Measurements from ENCODE around the gene FAT1. TPM values are rescaled to one million over a fixed set of nuclear protein-coding genes. Genes with fewer than 3 reads are reported as not detected.
A peak's percentile ranks its signal among the peaks of the same experiment; 100 is the strongest.

FAT1 gene
- total and polyA plus RNA-seq, 9 of the 15 experiments (the other 6 are each of a cell fraction or from before 2014, with no cell fraction given): 6.0 to 38.4 (median 21.4) TPM

DNA sequence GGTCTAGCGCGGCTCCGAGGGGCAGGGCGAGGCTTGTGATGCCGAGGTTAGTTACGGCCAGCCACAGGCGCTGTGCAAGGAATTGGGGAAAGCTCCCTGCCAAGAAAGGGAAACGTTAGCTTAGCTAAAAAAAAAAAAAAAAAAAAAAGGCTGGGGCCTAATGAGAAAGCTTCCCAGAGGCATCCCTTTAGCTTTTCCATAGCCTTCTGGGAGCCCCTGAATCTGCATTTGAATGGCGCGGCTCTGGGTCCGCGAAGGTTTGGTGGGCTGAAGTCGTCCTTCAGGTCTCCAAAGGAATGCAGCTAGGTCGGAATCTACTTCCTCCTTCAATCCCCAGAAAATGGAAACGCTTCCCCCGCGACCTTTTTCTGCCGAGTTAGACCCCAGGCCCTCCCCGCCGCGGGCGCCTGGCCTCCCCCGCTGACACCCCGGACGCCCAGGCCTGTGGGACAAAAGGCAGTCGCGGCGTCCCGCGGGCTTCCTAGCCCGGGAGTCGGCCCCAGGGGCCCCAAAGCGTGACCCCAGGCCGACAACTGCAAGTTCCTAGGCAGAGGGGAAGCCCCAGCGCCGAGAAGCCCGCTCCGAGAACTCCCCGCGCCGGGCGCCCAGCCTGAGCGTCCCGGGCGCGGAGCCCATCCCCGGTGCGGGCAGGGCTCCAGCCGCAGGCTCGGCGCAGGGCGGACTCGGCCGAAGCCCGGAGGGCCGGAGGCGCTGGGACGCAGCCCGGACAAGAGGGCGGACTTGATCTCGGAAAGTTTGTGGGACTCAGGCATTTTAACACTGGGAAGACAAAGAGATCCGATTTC, 605 bp upstream of the FAT1 start (continued):
- TF ChIP-seq ZNF707 (CRISPR knock-in tag; conservative IDR thresholded peaks at IDR 0.05) (no peak), ZNF76 (CRISPR knock-in tag; IDR thresholded peaks at IDR 0.05; ENCODE audit: borderline replicate concordance) (no peak), ZNF282 (CRISPR knock-in tag; IDR thresholded peaks at IDR 0.05) (no peak), RBM34 (IDR thresholded peaks at IDR 0.05; ENCODE audit: borderline replicate concordance, insufficient read depth, low read length) (no peak), ZNF431 (CRISPR knock-in tag; IDR thresholded peaks at IDR 0.05) (no peak), KAT7 (CRISPR knock-in tag; IDR thresholded peaks at IDR 0.05; ENCODE audit: borderline replicate concordance) (0 out of 2 replicates have a peak, but pooled peaks have one; percentile 7), ZNF444 (CRISPR knock-in tag; IDR thresholded peaks at IDR 0.05) (no peak), COPS2 (conservative IDR thresholded peaks at IDR 0.05) (no peak), MYBL2 (IDR thresholded peaks at IDR 0.05; ENCODE audit: low read depth) (no peak), MYBL2 (CRISPR knock-in tag; IDR thresholded peaks at IDR 0.05; ENCODE audit: borderline replicate concordance) (no peak), PTTG1 (tag; IDR thresholded peaks at IDR 0.05; ENCODE audit: low read depth) (no peak), SRSF9 (IDR thresholded peaks at IDR 0.05; ENCODE audit: borderline replicate concordance, low read depth, low read length) (no peak), CXXC5 (CRISPR knock-in tag; IDR thresholded peaks at IDR 0.05) (peak; percentile 23; the same call in 1 of the 2 replicates), RBM15 (IDR thresholded peaks at IDR 0.05; ENCODE audit: insufficient read depth, low read length) (no peak), SMAD4 (CRISPR knock-in tag; conservative IDR thresholded peaks at IDR 0.05) (peak; percentile 16; the same call in 1 of the 2 replicates), BHLHE40 (IDR thresholded peaks at IDR 0.05; ENCODE audit: low read length) (no peak), SMARCC2 (IDR thresholded peaks at IDR 0.05; ENCODE audit: low read depth) (no peak), NCOR1 (IDR thresholded peaks at IDR 0.05) (no peak)
- TF ChIP-seq, protein P1, sequence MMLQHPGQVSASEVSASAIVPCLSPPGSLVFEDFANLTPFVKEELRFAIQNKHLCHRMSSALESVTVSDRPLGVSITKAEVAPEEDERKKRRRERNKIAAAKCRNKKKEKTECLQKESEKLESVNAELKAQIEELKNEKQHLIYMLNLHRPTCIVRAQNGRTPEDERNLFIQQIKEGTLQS (IDR thresholded peaks at IDR 0.05): no peak
- TF ChIP-seq, protein P1 (CRISPR knock-in tag; conservative IDR thresholded peaks at IDR 0.05): no peak
- TF ChIP-seq, protein P2, sequence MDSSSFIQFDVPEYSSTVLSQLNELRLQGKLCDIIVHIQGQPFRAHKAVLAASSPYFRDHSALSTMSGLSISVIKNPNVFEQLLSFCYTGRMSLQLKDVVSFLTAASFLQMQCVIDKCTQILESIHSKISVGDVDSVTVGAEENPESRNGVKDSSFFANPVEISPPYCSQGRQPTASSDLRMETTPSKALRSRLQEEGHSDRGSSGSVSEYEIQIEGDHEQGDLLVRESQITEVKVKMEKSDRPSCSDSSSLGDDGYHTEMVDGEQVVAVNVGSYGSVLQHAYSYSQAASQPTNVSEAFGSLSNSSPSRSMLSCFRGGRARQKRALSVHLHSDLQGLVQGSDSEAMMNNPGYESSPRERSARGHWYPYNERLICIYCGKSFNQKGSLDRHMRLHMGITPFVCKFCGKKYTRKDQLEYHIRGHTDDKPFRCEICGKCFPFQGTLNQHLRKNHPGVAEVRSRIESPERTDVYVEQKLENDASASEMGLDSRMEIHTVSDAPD (CRISPR knock-in tag; IDR thresholded peaks at IDR 0.05): no peak
- TF ChIP-seq, protein P3, sequence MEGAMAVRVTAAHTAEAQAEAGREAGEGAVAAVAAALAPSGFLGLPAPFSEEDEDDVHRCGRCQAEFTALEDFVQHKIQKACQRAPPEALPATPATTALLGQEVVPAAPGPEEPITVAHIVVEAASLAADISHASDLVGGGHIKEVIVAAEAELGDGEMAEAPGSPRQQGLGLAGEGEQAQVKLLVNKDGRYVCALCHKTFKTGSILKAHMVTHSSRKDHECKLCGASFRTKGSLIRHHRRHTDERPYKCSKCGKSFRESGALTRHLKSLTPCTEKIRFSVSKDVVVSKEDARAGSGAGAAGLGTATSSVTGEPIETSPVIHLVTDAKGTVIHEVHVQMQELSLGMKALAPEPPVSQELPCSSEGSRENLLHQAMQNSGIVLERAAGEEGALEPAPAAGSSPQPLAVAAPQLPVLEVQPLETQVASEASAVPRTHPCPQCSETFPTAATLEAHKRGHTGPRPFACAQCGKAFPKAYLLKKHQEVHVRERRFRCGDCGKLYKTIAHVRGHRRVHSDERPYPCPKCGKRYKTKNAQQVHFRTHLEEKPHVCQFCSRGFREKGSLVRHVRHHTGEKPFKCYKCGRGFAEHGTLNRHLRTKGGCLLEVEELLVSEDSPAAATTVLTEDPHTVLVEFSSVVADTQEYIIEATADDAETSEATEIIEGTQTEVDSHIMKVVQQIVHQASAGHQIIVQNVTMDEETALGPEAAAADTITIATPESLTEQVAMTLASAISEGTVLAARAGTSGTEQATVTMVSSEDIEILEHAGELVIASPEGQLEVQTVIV (CRISPR knock-in tag; IDR thresholded peaks at IDR 0.05; ENCODE audit: borderline replicate concordance): no peak
- TF ChIP-seq, protein P4, sequence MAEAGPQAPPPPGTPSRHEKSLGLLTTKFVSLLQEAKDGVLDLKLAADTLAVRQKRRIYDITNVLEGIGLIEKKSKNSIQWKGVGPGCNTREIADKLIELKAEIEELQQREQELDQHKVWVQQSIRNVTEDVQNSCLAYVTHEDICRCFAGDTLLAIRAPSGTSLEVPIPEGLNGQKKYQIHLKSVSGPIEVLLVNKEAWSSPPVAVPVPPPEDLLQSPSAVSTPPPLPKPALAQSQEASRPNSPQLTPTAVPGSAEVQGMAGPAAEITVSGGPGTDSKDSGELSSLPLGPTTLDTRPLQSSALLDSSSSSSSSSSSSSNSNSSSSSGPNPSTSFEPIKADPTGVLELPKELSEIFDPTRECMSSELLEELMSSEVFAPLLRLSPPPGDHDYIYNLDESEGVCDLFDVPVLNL (CRISPR knock-in tag; IDR thresholded peaks at IDR 0.05; ENCODE audit: low read depth): no peak
